DND-41 (cell line): ENCODE results near the gene DLX1.

ENCODE experiments used
- ATAC-seq: fragments of 200-7000 bp; cut with Tn5 transposase; 3 replicates; pipeline ENCODE4 v1.9.1; 2021; ENCODE audit warnings: low read depth; ENCODE audit not compliant: insufficient read depth
- DNase-seq: peaks from one replicate; pipeline ENCODE4 v3.0.0-alpha.2; 2020
- H2AFZ ChIP-seq: 2 replicates; pipeline ENCODE4 v1.6.0; 2012; ENCODE audit warnings: low read depth, low read length
- H3K27ac ChIP-seq: 2 replicates; pipeline ENCODE4 v1.5.1; 2012; ENCODE audit warnings: low read length, inconsistent platforms
- H3K27me3 ChIP-seq: fragments of 200-600 bp; sonication (generic); 2 replicates; pipeline ENCODE4 v1.6.0; 2012; ENCODE audit warnings: low read length, mild to moderate bottlenecking, inconsistent platforms; ENCODE audit not compliant: insufficient read depth, poor library complexity
- H3K36me3 ChIP-seq: 2 replicates; pipeline ENCODE4 v1.5.1; 2012; ENCODE audit warnings: low read length, inconsistent platforms; ENCODE audit not compliant: insufficient read depth
- H3K4me1 ChIP-seq: 2 replicates; pipeline ENCODE4 v1.5.1; 2012; ENCODE audit warnings: mild to moderate bottlenecking, low read length; ENCODE audit not compliant: insufficient read depth
- H3K4me2 ChIP-seq: 2 replicates; pipeline ENCODE4 v1.6.0; 2012; ENCODE audit warnings: mild to moderate bottlenecking, moderate library complexity, low read length, inconsistent platforms; ENCODE audit not compliant: insufficient read depth
- H3K4me3 ChIP-seq, 2 experiments: fragments of 200-600 bp in 1 of 2; shearing (Covaris generic) in 1 of 2; 2 replicates each; pipeline ENCODE4 v1.5.1; 2012 to 2016; ENCODE audit warnings: inconsistent platforms in 2 of 2, low read length in 2 of 2, mild to moderate bottlenecking in 2 of 2, low read depth in 1 of 2, moderate library complexity in 1 of 2
- H3K79me2 ChIP-seq: 2 replicates; pipeline ENCODE4 v1.6.0; 2012; ENCODE audit warnings: low read length, inconsistent platforms; ENCODE audit not compliant: insufficient read depth
- H3K9ac ChIP-seq: 2 replicates; pipeline ENCODE4 v1.6.0; 2012; ENCODE audit warnings: low read depth, mild to moderate bottlenecking, inconsistent platforms, low read length, moderate library complexity
- H3K9me3 ChIP-seq: 2 replicates; pipeline ENCODE4 v1.5.1; 2012; ENCODE audit warnings: low read length, moderate library complexity, mild to moderate bottlenecking, inconsistent platforms; ENCODE audit not compliant: insufficient read depth, severe bottlenecking
- H4K20me1 ChIP-seq: 2 replicates; pipeline ENCODE4 v1.6.0; 2012; ENCODE audit warnings: low read length; ENCODE audit not compliant: insufficient read depth
- EZH2 ChIP-seq: IDR thresholded peaks from 3 replicates; pipeline ENCODE4 v1.6.1; 2012; ENCODE audit warnings: borderline replicate concordance, low read depth, mild to moderate bottlenecking, moderate library complexity, low read length, inconsistent platforms; ENCODE audit not compliant: severe bottlenecking
- TF ChIP-seq, protein P1 (sequence below): IDR thresholded peaks from 2 replicates; pipeline ENCODE4 v1.5.1; 2012; ENCODE audit warnings: borderline replicate concordance, low read length, moderate library complexity, mild to moderate bottlenecking; ENCODE audit not compliant: poor library complexity, severe bottlenecking; ENCODE audit errors: extremely low read depth

The DLX1 gene

DNA sequence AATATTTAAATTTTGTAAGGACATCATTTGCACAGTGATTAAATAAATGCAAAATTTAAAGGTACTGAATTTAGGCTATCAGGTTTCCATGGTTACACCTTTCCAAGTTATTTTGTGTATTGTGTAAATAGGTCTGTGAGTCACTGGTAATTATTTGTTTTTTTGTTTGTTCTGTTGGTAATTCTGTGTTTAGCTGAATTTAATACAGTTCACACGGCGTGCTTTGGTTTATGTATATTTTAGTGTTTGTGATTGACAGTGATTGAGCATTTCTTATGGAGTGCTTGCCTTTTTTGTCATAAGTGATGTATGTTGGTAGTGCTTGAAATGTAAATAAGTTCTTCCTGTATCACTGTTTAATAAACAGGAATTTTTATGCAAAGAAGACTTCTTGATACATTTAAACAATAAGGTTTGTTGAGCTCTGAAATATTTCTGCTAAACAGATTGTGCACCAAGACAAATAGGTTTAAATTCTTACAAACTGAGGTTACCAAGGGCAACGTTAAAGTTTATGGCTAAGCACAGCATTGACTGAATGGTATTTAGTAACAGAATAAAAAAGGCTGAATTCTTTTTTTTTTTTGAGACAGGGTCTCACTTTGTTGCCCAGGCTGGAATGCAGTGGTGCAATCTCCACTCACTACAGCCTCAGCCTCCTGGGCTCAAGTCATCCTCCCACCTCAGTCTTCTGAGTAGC is 38.3 kb upstream of the DLX1 start:
- Histone ChIP-seq H3K4me1 (peaks cover 5% of the 10 kb centered on the region; the same call in 1 of the 2 replicates), H3K4me2 (no peak overlapping the region), H3K9ac (no peak overlapping the region), H3K27me3 (no peaks in the 10 kb centered on the region), H3K79me2 (no peaks in the 10 kb centered on the region), H3K27ac (no peak overlapping the region), H3K9me3 (no peaks in the 10 kb centered on the region), H4K20me1 (no peaks in the 10 kb centered on the region), H3K4me3 (no peak overlapping the region), H2AFZ (no peak overlapping the region), H3K36me3 (no peaks in the 10 kb centered on the region)
- no peak for TF ChIP-seq EZH2
- TF ChIP-seq, protein P1, sequence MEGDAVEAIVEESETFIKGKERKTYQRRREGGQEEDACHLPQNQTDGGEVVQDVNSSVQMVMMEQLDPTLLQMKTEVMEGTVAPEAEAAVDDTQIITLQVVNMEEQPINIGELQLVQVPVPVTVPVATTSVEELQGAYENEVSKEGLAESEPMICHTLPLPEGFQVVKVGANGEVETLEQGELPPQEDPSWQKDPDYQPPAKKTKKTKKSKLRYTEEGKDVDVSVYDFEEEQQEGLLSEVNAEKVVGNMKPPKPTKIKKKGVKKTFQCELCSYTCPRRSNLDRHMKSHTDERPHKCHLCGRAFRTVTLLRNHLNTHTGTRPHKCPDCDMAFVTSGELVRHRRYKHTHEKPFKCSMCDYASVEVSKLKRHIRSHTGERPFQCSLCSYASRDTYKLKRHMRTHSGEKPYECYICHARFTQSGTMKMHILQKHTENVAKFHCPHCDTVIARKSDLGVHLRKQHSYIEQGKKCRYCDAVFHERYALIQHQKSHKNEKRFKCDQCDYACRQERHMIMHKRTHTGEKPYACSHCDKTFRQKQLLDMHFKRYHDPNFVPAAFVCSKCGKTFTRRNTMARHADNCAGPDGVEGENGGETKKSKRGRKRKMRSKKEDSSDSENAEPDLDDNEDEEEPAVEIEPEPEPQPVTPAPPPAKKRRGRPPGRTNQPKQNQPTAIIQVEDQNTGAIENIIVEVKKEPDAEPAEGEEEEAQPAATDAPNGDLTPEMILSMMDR = no peak
- ATAC-seq = no peak
- no peak for DNase-seq

DNA sequence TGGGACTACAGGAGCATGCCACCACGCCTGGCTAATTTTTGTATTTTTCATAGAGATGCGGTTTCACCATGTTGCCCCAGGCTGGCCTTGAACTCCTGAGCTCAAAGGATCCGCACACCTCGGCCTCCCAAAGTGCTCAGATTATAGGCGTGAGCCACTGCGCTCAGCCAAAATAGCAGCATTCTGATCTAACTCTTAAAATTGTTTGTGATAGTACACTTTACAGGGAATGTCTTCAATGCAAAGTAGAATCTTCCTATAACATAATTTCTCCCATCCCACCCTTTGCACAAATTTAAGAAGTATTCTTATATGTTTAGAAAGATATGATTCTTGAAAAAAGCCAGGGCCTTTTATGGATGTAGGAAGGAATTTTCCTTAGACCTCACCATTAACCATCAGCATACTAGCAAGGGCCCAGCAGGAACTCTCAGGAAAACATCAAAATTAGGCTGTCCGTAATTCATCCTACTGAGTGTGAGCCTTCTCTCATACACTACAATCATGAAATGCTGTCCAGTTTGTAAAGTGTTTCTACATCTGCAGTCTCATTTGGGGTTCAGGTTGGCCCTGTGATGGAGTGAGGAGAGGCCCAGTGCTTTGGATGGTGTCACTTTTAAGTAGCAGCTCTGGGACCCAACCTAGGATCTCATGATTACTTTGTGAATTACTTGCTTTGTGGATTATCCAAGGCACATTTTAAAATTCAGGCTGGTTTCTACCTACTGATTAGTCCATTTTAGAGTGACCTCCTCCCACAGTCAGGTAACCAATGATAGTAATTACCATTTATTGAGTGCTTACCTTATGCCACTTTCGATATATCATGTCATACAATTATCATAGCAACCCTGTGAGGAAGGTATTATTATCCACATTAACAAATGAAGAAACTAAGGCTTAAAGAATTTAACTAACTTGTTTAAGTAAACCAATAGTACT is 37.5 kb upstream of the DLX1 start:
- TF ChIP-seq, protein P1 = no peak
- no peak for TF ChIP-seq EZH2
- no peaks in the 10 kb centered on the region for H4K20me1 ChIP-seq
- no peak for ATAC-seq
- H3K27ac ChIP-seq = no peak overlapping the region
- H3K9me3 ChIP-seq = no peaks in the 10 kb centered on the region
- no peak overlapping the region for H3K4me3 ChIP-seq
- no peaks in the 10 kb centered on the region for H3K36me3 ChIP-seq
- no peak for DNase-seq
- peaks cover 5% of the 10 kb centered on the region; the same call in 1 of the 2 replicates for H3K4me1 ChIP-seq
- no peak overlapping the region for H2AFZ ChIP-seq
- no peaks in the 10 kb centered on the region for H3K79me2 ChIP-seq
- H3K27me3 ChIP-seq = no peaks in the 10 kb centered on the region
- H3K9ac ChIP-seq = no peak overlapping the region
- no peak overlapping the region for H3K4me2 ChIP-seq

DNA sequence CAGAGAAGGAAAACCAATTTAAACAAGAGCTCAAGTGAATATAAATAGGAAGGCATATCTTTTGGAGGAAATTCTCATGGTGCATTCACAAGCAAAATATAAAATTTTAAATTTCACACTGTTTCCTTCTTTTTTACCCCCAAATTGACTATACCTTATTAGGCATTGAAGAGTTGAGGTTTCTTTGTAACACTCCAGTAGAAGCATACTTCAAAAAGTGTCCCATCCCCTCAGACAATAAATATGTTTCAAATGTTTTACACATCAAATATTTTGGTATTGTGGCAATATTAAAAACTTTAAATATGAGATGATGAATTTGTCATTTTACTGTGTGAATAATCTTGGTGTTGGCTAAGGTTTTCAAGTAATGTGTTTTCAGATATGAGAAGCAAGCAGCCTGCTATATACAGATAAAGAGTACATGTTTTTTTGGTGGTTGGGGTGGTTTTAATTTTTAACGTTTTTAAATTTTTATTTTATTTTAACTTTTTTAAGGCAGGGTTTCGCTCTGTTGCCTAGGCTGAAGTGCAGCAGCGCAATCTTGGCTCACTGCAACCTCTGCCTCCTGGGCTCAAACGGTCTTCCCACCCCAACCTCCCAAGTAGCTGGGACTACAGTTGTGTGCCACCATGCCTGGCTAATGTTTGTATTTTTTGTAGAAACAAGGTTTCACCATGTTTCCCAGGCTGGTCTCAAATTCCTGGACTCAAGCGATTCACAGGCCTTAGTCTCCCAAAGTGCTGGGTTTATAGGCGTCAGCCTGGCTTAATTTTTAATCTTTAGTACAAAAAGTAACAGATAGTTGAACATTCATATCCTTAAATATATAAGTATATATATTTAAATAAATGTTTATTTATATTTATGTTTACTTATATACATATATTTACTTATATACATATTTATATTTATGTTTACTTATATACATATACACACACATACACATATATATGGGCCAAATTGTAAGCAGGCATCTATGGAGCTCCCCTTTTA is 36.5 kb upstream of the DLX1 start:
- Histone ChIP-seq H3K36me3 (no peaks in the 10 kb centered on the region), H3K9ac (no peak overlapping the region), H3K79me2 (no peaks in the 10 kb centered on the region), H3K4me3 (no peak overlapping the region), H3K4me2 (no peak overlapping the region), H3K27me3 (no peaks in the 10 kb centered on the region), H4K20me1 (no peaks in the 10 kb centered on the region), H3K4me1 (peaks cover 5% of the 10 kb centered on the region; the same call in 1 of the 2 replicates), H3K9me3 (no peaks in the 10 kb centered on the region), H2AFZ (no peak overlapping the region), H3K27ac (no peak overlapping the region)
- DNase-seq (no peak), ATAC-seq (no peak)
- no peak for TF ChIP-seq EZH2
- TF ChIP-seq, protein P1 = no peak
